ENCODE measurements around the gene SLCO2A1. TPM values are rescaled to one million over a fixed set of nuclear protein-coding genes. Genes with fewer than 3 reads are reported as not detected.

The SLCO2A1 gene
- total and polyA plus RNA-seq, 3 donors from 2014 or later: 2.2 to 5.3 (median 2.5) TPM

DNA sequence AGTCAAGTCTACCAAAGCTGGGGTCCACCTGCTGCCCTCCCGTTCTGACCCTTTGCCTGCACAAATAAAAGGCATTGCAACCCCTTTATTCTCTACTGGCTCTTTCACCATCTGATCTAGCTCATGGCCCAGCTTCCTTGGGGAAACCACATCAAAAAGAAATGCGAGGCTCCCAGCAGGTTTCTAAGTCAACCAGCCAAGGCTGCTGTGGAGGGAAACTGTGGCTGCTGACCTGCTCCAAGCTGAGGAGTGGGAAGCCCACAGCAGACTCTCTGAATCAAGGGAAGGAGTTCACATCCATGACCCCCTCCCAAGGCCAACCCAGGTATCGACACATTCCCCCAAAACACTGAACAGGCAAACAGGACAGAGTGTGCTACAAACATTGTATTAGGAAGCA lies 25.2 kb upstream of the SLCO2A1 start:
- DNase-seq: no peak
- intact Hi-C loops (cut with DNase I; ENCODE audit: low total_unique reads): no loop called here
- Histone ChIP-seq H3K27ac (no peak overlapping the region), H3K27me3 (no peaks in the 10 kb centered on the region), H3K9me3 (no peaks in the 10 kb centered on the region), H3K4me1 (peaks cover 10% of the 10 kb centered on the region), H3K36me3 (ENCODE audit: low read depth, missing control alignments) (no peaks in the 10 kb centered on the region), H3K4me3 (no peak overlapping the region)
- TF ChIP-seq, protein P1, sequence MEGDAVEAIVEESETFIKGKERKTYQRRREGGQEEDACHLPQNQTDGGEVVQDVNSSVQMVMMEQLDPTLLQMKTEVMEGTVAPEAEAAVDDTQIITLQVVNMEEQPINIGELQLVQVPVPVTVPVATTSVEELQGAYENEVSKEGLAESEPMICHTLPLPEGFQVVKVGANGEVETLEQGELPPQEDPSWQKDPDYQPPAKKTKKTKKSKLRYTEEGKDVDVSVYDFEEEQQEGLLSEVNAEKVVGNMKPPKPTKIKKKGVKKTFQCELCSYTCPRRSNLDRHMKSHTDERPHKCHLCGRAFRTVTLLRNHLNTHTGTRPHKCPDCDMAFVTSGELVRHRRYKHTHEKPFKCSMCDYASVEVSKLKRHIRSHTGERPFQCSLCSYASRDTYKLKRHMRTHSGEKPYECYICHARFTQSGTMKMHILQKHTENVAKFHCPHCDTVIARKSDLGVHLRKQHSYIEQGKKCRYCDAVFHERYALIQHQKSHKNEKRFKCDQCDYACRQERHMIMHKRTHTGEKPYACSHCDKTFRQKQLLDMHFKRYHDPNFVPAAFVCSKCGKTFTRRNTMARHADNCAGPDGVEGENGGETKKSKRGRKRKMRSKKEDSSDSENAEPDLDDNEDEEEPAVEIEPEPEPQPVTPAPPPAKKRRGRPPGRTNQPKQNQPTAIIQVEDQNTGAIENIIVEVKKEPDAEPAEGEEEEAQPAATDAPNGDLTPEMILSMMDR (IDR thresholded peaks at IDR 0.05): no peak
- no peak for TF ChIP-seq POLR2A (IDR thresholded peaks at IDR 0.05)
- WGBS, 2 donors: 90 to 100% methylated on average over 3 of the region's 3 CpGs

DNA sequence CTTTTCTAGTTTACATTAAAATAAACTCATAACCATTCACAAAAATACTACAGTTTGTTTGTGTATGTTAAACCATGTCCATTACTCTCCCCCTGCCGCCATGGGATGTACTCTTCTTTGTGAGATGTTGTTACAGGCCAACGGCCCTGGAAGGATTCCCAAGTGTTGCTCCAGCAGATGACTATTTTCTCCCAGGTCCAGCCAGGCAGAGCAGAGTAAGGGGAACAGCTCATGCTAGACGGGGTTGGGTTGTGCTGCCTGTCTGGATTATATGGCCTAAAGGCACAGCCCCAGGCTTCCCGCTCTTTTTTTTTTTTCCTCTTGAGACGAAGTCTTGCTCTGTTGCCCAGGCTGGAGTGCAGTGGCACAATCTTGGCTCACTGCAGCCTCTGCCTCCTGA lies 24.5 kb upstream of the SLCO2A1 start:
- DNase-seq: no peak
- no peaks in the 10 kb centered on the region for H3K36me3 ChIP-seq (ENCODE audit: low read depth, missing control alignments)
- no peak overlapping the region for H3K27ac ChIP-seq
- H3K9me3 ChIP-seq: no peaks in the 10 kb centered on the region
- H3K4me1 ChIP-seq: peaks cover 3% of the 10 kb centered on the region
- intact Hi-C loops (cut with DNase I; ENCODE audit: low total_unique reads): no loop called here
- TF ChIP-seq POLR2A (IDR thresholded peaks at IDR 0.05): no peak
- TF ChIP-seq, protein P1 (IDR thresholded peaks at IDR 0.05): no peak
- H3K4me3 ChIP-seq: no peak overlapping the region
- 66 to 74% methylated on average over 5 of the region's 5 CpGs for WGBS, 2 donors
- no peaks in the 10 kb centered on the region for H3K27me3 ChIP-seq

DNA sequence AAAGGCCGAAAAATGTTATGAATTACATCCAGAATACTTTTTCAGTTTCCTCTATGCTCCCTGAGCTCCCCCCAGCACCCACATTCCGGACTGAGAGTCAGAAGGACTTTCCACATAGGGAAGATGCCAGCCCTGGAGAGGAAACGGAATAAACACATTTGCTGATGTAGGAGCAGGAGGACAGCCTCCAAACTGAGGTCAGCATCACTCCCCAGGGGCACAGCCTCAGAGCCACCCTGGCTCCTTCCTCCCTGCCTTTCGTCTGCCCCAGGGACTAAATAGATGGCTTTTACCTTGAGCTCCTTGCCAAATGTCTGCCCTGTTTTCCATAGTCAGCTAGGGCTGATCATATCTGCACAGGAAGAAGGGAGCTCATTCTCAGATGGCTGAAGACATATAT lies 22.6 kb upstream of the SLCO2A1 start:
- TF ChIP-seq, protein P1 (IDR thresholded peaks at IDR 0.05): no peak
- no peak for TF ChIP-seq POLR2A (IDR thresholded peaks at IDR 0.05)
- DNase-seq: no peak
- no peaks in the 10 kb centered on the region for H3K27me3 ChIP-seq
- intact Hi-C loops (cut with DNase I; ENCODE audit: low total_unique reads): no loop called here
- no peak overlapping the region for H3K4me3 ChIP-seq
- H3K27ac ChIP-seq: no peak overlapping the region
- no peaks in the 10 kb centered on the region for H3K4me1 ChIP-seq
- H3K36me3 ChIP-seq (ENCODE audit: low read depth, missing control alignments): no peaks in the 10 kb centered on the region
- 80% methylated on average over 4 of the region's 4 CpGs for WGBS, 2 donors
- no peaks in the 10 kb centered on the region for H3K9me3 ChIP-seq

DNA sequence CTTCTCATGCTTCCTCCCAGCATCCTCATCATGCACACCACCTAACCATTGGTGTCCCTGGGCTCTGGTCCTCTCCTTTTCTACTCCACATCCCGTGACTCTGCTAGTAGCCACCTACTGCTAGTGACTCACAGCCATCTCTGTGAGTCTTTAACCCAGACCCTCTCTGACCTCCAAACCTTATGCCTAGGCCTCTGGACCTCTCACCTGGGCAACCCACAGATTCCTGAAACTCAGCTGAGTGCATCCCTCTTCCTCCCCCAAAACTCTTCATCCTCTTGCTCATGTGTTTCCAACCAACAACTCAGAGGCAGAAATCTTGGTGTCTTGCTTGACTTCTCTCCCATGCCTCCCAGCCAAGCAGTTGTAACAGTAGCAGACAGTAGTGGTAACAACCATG lies 20.0 kb upstream of the SLCO2A1 start:
- H3K9me3 ChIP-seq: no peaks in the 10 kb centered on the region
- WGBS, 2 donors: 88 to 97% methylated on average over 1 of the region's 1 CpG
- H3K4me3 ChIP-seq: no peak overlapping the region
- H3K27me3 ChIP-seq: no peaks in the 10 kb centered on the region
- no peaks in the 10 kb centered on the region for H3K4me1 ChIP-seq
- H3K27ac ChIP-seq: no peak overlapping the region
- TF ChIP-seq, protein P1 (IDR thresholded peaks at IDR 0.05): no peak
- no peak for TF ChIP-seq POLR2A (IDR thresholded peaks at IDR 0.05)
- intact Hi-C loops (cut with DNase I; ENCODE audit: low total_unique reads): no loop called here
- no peak for DNase-seq
- no peaks in the 10 kb centered on the region for H3K36me3 ChIP-seq (ENCODE audit: low read depth, missing control alignments)

DNA sequence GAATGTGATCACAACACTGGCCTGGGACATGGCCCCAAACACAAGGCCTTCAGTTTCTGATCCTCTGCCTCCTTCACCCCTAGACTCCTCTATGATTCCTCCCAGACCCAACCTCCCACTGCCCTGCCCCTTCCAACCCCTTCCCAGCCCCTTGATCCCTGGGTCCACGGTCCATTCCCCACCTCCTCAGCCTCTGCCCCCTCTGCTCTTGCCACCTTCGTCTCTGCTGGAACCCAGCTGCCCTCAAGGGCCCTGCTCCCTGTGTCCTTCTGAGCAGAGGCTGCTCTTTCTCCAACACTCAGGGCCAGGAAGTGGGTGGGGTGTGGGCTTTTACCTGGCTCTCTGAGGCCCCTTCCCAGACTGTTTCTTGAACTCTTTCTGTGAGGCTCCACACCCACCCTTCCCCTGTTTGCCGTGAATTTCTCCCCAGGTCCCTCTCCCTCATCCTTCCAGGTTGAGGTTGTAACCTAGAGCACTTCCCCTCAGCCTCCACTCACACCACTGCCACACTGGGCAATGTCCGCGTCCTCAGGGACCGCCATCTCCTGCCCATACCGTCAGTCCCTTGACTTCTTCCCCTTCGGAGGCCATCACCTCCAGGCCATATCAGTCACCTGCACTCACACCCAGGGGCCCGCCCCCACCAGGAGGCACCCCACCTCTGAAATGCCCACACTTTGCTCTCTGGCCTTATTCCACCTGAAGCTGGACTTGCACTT lies 18.7 kb upstream of the SLCO2A1 start:
- 87 to 93% methylated on average over 9 of the region's 9 CpGs for WGBS, 2 donors
- TF ChIP-seq POLR2A (IDR thresholded peaks at IDR 0.05): no peak
- TF ChIP-seq, protein P1 (IDR thresholded peaks at IDR 0.05): no peak
- intact Hi-C loops (cut with DNase I; ENCODE audit: low total_unique reads): no loop called here
- Histone ChIP-seq H3K4me3 (no peak overlapping the region), H3K36me3 (ENCODE audit: low read depth, missing control alignments) (no peaks in the 10 kb centered on the region), H3K9me3 (no peaks in the 10 kb centered on the region), H3K4me1 (no peaks in the 10 kb centered on the region), H3K27me3 (no peaks in the 10 kb centered on the region), H3K27ac (no peak overlapping the region)
- no peak for DNase-seq

All from testis (tissue), 3 donors.